LNCAP (cell line): ENCODE measurements around the gene EPC1.

Source experiments
- CTCF ChIP-seq: fragments of 450-650 bp; IDR thresholded peaks from 2 replicates; pipeline ENCODE4 v1.5.1; 2017; ENCODE audit warnings: mild to moderate bottlenecking

EPC1 gene

DNA sequence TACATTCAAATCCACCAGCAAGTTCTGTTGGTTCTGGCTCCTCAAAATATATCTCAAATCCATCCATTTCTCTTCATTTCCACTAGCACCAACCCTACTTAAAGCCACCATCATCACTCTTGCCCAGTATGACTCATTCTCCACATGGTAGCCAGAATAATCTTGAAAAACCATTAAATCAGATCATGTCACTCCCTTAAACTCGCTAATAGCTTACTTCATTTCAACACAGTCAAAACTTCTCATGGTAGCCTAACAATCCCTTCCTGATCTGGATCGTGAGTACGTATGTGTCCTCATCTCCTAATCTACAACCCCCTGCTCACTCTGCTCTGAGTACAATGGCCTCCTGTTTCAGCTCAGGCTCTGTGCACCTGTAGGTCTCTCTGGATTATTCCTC is 8.7 kb downstream of the EPC1 start:
- TF ChIP-seq CTCF = no peak

- TF ChIP-seq CTCF = no peak
Measured at GRCh38 chr10:32337350-32337749, 9.6 kb downstream of the EPC1 start.

GRCh38 chr10:32333849-32334248 is 13.1 kb downstream of the EPC1 start:
- no peak for TF ChIP-seq CTCF

DNA sequence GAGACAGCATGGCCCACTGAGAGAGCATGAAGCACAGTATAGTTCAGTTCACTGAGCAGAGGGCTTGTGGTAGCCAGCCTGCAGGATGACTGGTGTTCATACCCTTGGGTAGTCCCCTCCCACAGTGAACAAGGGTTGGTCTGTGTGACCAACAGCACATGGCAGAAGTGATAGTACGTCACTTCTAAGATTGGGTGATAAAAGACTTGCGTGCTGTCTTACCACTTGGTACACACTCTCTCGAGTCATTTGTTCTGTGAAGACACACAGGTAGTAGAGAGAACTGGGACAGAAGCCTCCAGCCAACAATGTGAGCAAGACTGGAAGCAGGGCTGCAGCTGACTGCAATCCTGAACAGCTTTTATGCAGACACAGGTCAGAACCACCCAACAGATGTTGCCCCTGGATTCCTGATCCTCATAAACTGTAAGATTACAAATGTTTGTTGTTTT is 14.6 kb downstream of the EPC1 start:
- no peak for TF ChIP-seq CTCF

- no peak for TF ChIP-seq CTCF
Measured at GRCh38 chr10:32331606-32332005, 15.4 kb downstream of the EPC1 start.

GRCh38 chr10:32330214-32330613 is 16.7 kb downstream of the EPC1 start:
- TF ChIP-seq CTCF = no peak

DNA sequence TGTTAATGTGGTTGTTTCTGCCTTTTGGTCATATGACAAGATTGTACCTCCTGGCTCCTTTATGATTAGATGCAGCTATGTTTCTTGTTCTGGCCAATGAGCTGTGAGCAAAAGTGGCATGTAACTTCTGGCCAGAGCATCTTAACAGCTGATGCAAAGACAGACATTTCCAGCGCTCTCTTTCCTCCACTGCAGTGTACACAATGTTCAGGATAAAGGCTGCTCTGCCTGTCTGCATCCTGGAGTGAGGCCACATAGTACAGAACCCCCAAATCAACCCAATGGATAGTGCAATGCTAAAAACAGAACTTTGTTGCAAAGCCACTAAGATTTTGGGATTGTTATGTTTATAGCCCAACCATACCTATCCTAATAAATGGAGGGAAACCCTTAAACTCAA is 17.9 kb downstream of the EPC1 start:
- no peak for TF ChIP-seq CTCF

DNA sequence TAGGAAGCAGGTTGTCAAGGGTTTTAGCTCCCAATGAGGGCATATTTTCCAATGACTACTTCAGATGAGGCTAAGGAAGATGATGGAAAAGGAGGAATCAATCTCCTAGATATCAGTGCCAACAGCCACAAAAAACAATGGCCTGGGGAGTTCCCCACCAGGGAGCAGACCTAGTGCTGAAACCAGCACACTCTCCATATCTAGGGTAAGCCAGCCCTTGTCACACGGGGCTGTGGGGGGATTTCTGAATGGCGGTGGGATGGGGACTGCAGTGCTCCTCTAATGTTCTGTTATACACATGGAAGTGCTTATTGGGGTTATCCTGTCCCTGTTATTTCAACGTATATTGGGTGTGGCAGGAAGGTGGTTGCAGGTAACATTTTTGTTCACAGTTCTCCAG is 18.5 kb downstream of the EPC1 start:
- TF ChIP-seq CTCF = no peak
